HG03095 (cell line): Measurements from ENCODE around the gene JAML.

ENCODE experiments used
- ATAC-seq: cut with Tn5 transposase; IDR thresholded peaks from one replicate; pipeline ENCODE4 v1.9.1; 2021; ENCODE audit warnings: moderate library complexity; ENCODE audit not compliant: unreplicated experiment

JAML gene

GRCh38 chr11:118217575-118217974 is 7.2 kb downstream of the JAML start:
- no peak for ATAC-seq

GRCh38 chr11:118216621-118217481 is 8.0 kb downstream of the JAML start:
- ATAC-seq = no peak

GRCh38 chr11:118215765-118216164 is 9.0 kb downstream of the JAML start:
- no peak for ATAC-seq

- no peak for ATAC-seq
These were observed 9.5 kb downstream of the JAML start for GRCh38 chr11:118215262-118215661.

GRCh38 chr11:118214210-118214914 is 10.4 kb downstream of the JAML start:
- ATAC-seq = no peak

GRCh38 chr11:118213781-118214180 is 11.0 kb downstream of the JAML start:
- ATAC-seq = no peak

GRCh38 chr11:118213201-118213600 is 11.6 kb downstream of the JAML start:
- no peak for ATAC-seq

GRCh38 chr11:118212781-118213191 is 12.0 kb downstream of the JAML start:
- ATAC-seq = no peak

- ATAC-seq = no peak
These were observed 12.6 kb downstream of the JAML start for GRCh38 chr11:118212131-118212725.

GRCh38 chr11:118211006-118211405 is 13.8 kb downstream of the JAML start:
- ATAC-seq = no peak

GRCh38 chr11:118210323-118210722 is 14.5 kb downstream of the JAML start:
- no peak for ATAC-seq

GRCh38 chr11:118209033-118209432 is 15.8 kb downstream of the JAML start:
- no peak for ATAC-seq

- ATAC-seq = no peak
These were observed 17.7 kb downstream of the JAML start for GRCh38 chr11:118207079-118207478.

- no peak for ATAC-seq
These were observed 18.3 kb downstream of the JAML start for GRCh38 chr11:118206391-118207031.

- ATAC-seq = no peak
These were observed 19.0 kb downstream of the JAML start for GRCh38 chr11:118205606-118206378.

GRCh38 chr11:118202599-118203422 is 22.0 kb downstream of the JAML start:
- no peak for ATAC-seq

- ATAC-seq = no peak
These were observed 22.8 kb downstream of the JAML start for GRCh38 chr11:118201966-118202365.

GRCh38 chr11:118200901-118201680 is 23.7 kb downstream of the JAML start:
- no peak for ATAC-seq

- ATAC-seq = no peak
These were observed 24.3 kb downstream of the JAML start for GRCh38 chr11:118200497-118200896.
